GM21360 (cell line): Measurements from ENCODE around the gene RPTOR.

Source experiments
- ATAC-seq: cut with Tn5 transposase; IDR thresholded peaks from one replicate; pipeline ENCODE4 v1.9.1; 2021; ENCODE audit warnings: mild to moderate bottlenecking, moderate library complexity; ENCODE audit not compliant: unreplicated experiment

Gene RPTOR

GRCh38 chr17:80636361-80637018 lies 91.9 kb downstream of the RPTOR start:
- ATAC-seq: no peak

GRCh38 chr17:80637048-80637781 lies 92.6 kb downstream of the RPTOR start:
- no peak for ATAC-seq

GRCh38 chr17:80639658-80640057 lies 95.0 kb downstream of the RPTOR start:
- no peak for ATAC-seq

- no peak for ATAC-seq
Measured at GRCh38 chr17:80640366-80641084, 95.9 kb downstream of the RPTOR start.

GRCh38 chr17:80643326-80644099 lies 98.9 kb downstream of the RPTOR start:
- no peak for ATAC-seq

- no peak for ATAC-seq
Measured at GRCh38 chr17:80644536-80644935, 99.9 kb downstream of the RPTOR start.

GRCh38 chr17:80645706-80646325 lies 101.2 kb downstream of the RPTOR start:
- no peak for ATAC-seq

GRCh38 chr17:80646328-80646727 lies 101.7 kb downstream of the RPTOR start:
- no peak for ATAC-seq

GRCh38 chr17:80647746-80648145 lies 103.1 kb downstream of the RPTOR start:
- ATAC-seq: no peak

GRCh38 chr17:80649200-80649644 lies 104.6 kb downstream of the RPTOR start:
- ATAC-seq: no peak

GRCh38 chr17:80649672-80650330 lies 105.2 kb downstream of the RPTOR start:
- no peak for ATAC-seq

- ATAC-seq: no peak
Measured at GRCh38 chr17:80650331-80650672, 105.7 kb downstream of the RPTOR start.

GRCh38 chr17:80650751-80651518 lies 106.3 kb downstream of the RPTOR start:
- no peak for ATAC-seq

GRCh38 chr17:80652756-80653330 lies 108.2 kb downstream of the RPTOR start:
- ATAC-seq: no peak

- no peak for ATAC-seq
Measured at GRCh38 chr17:80653856-80654255, 109.2 kb downstream of the RPTOR start.

GRCh38 chr17:80655608-80656007 lies 111.0 kb downstream of the RPTOR start:
- ATAC-seq: no peak

GRCh38 chr17:80656590-80656989 lies 112.0 kb downstream of the RPTOR start:
- ATAC-seq: no peak

- no peak for ATAC-seq
Measured at GRCh38 chr17:80657561-80657960, 112.9 kb downstream of the RPTOR start.

- no peak for ATAC-seq
Measured at GRCh38 chr17:80658821-80659220, 114.2 kb downstream of the RPTOR start.
